Activated CD4-positive, alpha-beta T cell treated with anti-CD3 and anti-CD28 coated beads, Interleukin-2, amount 10 ng/mL, durations not matched to agents 7 days and 5 days (primary cell): ENCODE data around the gene MAGIX. TPM values are rescaled to one million over a fixed set of nuclear protein-coding genes. Genes with fewer than 3 reads are reported as not detected.
"Not testable (repeated sequence)": the region's sequence is repeated elsewhere in the genome, so short reads cannot be mapped to it uniquely, and the experiment has no call there.

Experiments
- CTCF ChIA-PET: fragments of 350-600 bp; sonication (Branson Sonifier 250); formaldehyde crosslinking; loops from one replicate; lab custom pipeline; 2021; ENCODE audit warnings: antibody characterized with exemption; lab: Charles Lee
- POLR2A ChIA-PET: fragments of 350-600 bp; sonication (Branson Sonifier 250); formaldehyde crosslinking; loops from one replicate; lab custom pipeline; 2021; ENCODE audit warnings: antibody characterized with exemption; lab: Charles Lee
- DNase-seq: peaks from one replicate; pipeline ENCODE4 v3.0.0-alpha.2; 2020
- H3K27ac Mint-ChIP-seq: one replicate; pipeline ENCODE4 v1.8.0; 2021; ENCODE audit warnings: mild to moderate bottlenecking, moderate library complexity, mixed read lengths
- H3K27me3 Mint-ChIP-seq: one replicate; pipeline ENCODE4 v1.8.0; 2021; ENCODE audit warnings: mixed read lengths
- H3K36me3 Mint-ChIP-seq: one replicate; pipeline ENCODE4 v1.8.0; 2021; ENCODE audit warnings: low read depth, mixed read lengths
- H3K4me1 Mint-ChIP-seq: one replicate; pipeline ENCODE4 v1.8.0; 2021; ENCODE audit warnings: mixed read lengths
- H3K4me3 Mint-ChIP-seq: one replicate; pipeline ENCODE4 v1.8.0; 2021; ENCODE audit warnings: mild to moderate bottlenecking, moderate library complexity, mixed read lengths
- H3K9me3 Mint-ChIP-seq: one replicate; pipeline ENCODE4 v1.8.0; 2021; ENCODE audit warnings: mixed read lengths
- total RNA-seq, 2 experiments: library from RNA; stranded (reverse); gene quantifications; one replicate each; pipeline ENCODE4 v1.2.3, GENCODE V29; 2021

Gene MAGIX
- total RNA-seq, result 1 to 10 TPM; 1.9 to 2.8 TPM

DNA sequence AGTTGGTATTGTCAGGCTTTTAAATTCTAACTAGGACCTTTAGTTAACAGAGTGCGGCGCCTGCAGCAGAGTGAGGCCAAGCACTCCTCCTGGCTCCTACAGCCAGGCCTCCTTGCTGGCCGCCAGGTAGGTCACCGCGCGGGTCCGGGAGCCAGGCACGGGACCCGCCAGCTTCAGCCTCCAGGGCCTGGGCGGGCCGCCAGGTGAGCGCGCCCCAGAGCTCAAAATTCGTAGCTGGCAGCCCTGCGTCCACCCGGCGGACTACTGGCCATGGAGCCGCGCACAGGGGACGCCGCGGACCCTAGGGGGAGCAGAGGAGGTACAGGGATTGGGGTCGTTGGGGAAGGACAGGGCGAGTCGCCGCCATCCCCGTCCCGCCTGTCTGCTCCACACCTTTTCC lies at the start of gene MAGIX:
MAGIX (plus strand) TSS at position 139 of the 400 bp plus-strand sequence; CDS start at position 271, 132 bp downstream.
- POLR2A ChIA-PET, result no interaction called here
- H3K4me3 Mint-ChIP-seq, result peak within 1 kb of the TSS; percentile 65
- no peaks in the 10 kb centered on the region for H3K9me3 Mint-ChIP-seq
- CTCF ChIA-PET, result no interaction called here
- H3K4me1 Mint-ChIP-seq, result peaks cover 28% of the 10 kb centered on the region
- H3K36me3 Mint-ChIP-seq, result no peaks in the 10 kb centered on the region
- H3K27me3 Mint-ChIP-seq, result no peaks in the 10 kb centered on the region
- H3K27ac Mint-ChIP-seq, result peak within 1 kb of the TSS; percentile 74
- DNase-seq, result no peak

GRCh38 chrX:49116076-49116475 lies 46.5 kb upstream of the MAGIX start:
- ChIA-PET CTCF (interaction anchor here (1.6 kb wide), 1 partner anchor 10 kb away, joined by 8 read pairs; no protein-coding TSS in a partner anchor), POLR2A (no interaction called here)
- Mint-ChIP-seq H3K4me1 (peaks cover 26% of the 10 kb centered on the region), H3K9me3 (no peaks in the 10 kb centered on the region), H3K27me3 (no peaks in the 10 kb centered on the region), H3K36me3 (peaks cover 41% of the 10 kb centered on the region), H3K4me3 (no peak overlapping the region), H3K27ac (peak overlapping the region; percentile 96)
- no peak for DNase-seq

DNA sequence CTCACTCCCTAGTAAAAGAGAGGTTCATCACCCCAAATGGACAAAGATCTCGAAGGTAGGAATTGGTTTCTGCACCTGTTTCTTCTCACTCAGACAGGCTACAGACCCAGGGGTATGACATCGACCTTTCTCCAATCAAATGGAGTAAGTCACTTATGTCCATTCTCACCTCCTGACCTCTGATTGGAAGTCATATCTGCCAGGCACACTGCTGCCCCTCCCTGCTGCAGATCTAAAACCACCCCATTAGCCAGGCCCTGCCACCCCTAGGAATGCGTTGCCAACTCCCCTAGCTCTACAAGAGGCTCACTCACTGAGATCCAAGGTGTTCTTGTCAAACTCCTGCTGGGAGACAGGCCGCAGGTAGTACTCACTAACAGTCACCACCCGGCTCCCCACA lies 45.8 kb upstream of the MAGIX start:
- ChIA-PET CTCF (no interaction called here), POLR2A (no interaction called here)
- peak overlapping the region; percentile 96 for H3K27ac Mint-ChIP-seq
- H3K36me3 Mint-ChIP-seq, result peaks cover 41% of the 10 kb centered on the region
- H3K4me1 Mint-ChIP-seq, result peaks cover 30% of the 10 kb centered on the region
- DNase-seq, result no peak
- no peaks in the 10 kb centered on the region for H3K9me3 Mint-ChIP-seq
- H3K4me3 Mint-ChIP-seq, result peak overlapping the region; percentile 81
- no peaks in the 10 kb centered on the region for H3K27me3 Mint-ChIP-seq

DNA sequence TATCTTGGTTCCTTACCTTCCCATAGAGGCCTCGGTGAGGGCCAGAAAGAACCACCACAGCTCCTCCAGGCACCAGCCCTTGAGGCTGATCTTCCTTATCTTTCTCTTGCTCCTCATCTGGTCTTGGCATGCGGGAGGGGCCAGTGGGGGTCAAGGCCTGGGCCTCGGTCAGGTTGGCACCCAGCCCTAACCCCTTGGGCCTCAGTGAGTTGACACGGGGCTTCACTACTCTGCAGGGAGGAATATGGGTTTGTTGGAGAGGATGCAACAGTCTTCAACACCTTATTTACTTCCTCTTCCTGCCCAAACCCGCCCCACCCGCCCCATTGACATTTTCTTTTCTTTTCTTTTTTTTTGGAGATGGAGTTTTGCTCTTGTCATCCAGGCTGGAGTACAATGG lies 45.0 kb upstream of the MAGIX start:
- Mint-ChIP-seq H3K4me1 (peaks cover 33% of the 10 kb centered on the region), H3K9me3 (no peaks in the 10 kb centered on the region), H3K36me3 (peaks cover 37% of the 10 kb centered on the region), H3K27ac (peak overlapping the region; percentile 96), H3K27me3 (no peaks in the 10 kb centered on the region), H3K4me3 (peak overlapping the region; percentile 81)
- ChIA-PET POLR2A (no interaction called here), CTCF (no interaction called here)
- no peak for DNase-seq

DNA sequence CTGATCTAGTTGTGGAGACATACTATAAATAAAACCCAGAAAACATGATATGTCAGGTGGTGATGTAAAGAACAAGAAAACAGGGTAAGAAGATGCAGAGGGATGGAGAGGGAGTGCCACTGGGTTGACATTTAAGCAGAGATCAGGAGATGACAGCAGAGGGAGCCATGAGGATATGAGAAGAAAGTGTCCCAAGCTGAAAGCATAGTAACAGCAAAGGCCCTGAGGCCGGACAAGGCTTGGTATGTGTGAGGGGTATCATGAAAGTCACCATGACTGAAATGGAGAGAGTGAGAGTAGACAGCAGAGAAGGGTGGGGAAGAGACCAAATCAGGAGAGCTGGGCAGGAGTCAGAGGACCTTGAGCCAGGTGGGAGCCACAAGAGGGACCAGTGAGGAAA lies 42.5 kb upstream of the MAGIX start:
- POLR2A ChIA-PET, result no interaction called here

DNA sequence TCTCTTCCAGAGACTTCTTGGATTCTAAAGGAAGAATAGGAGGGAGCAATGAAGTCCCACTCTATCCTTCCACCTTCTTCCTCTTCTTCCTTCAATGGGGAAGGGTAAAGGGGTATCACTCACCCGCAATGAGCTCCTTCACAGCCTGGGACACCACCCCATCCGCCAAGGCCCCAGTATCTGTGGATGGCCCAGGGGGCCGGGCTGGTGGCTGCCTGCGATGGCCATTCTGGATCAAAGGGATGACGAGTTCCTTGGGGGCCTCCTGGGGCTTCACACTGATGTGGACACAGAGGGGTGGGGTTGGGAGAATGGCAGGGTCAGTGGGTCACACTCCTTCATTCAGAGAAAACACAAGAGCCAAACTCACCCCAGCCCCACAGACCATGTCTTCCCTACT lies 40.1 kb upstream of the MAGIX start:
- DNase-seq, result no peak
- Mint-ChIP-seq H3K9me3 (no peaks in the 10 kb centered on the region), H3K4me3 (peak overlapping the region; percentile 95), H3K4me1 (peaks cover 32% of the 10 kb centered on the region), H3K27me3 (no peaks in the 10 kb centered on the region), H3K36me3 (peaks cover 21% of the 10 kb centered on the region), H3K27ac (peak overlapping the region; percentile 93)
- CTCF ChIA-PET, result interaction anchor here (0.8 kb wide), 1 partner anchor 44 kb away, joined by 3 read pairs; no protein-coding TSS in a partner anchor
- POLR2A ChIA-PET, result no interaction called here

More for the DNA sequence above, 42.5 kb upstream of the MAGIX start:
- Mint-ChIP-seq H3K27me3 (no peaks in the 10 kb centered on the region), H3K27ac (peak overlapping the region; percentile 56), H3K4me3 (peak overlapping the region; percentile 36), H3K36me3 (peaks cover 40% of the 10 kb centered on the region), H3K9me3 (no peaks in the 10 kb centered on the region), H3K4me1 (peaks cover 46% of the 10 kb centered on the region)
- CTCF ChIA-PET, result no interaction called here
- no peak for DNase-seq

GRCh38 chrX:49127742-49128258 lies 34.8 kb upstream of the MAGIX start:
- H3K4me3 Mint-ChIP-seq, H3K27me3 Mint-ChIP-seq, POLR2A ChIA-PET, DNase-seq, H3K27ac Mint-ChIP-seq, H3K9me3 Mint-ChIP-seq, CTCF ChIA-PET, H3K36me3 Mint-ChIP-seq: not testable (repeated sequence)
- H3K4me1 Mint-ChIP-seq, result peaks cover 15% of the 10 kb centered on the region

DNA sequence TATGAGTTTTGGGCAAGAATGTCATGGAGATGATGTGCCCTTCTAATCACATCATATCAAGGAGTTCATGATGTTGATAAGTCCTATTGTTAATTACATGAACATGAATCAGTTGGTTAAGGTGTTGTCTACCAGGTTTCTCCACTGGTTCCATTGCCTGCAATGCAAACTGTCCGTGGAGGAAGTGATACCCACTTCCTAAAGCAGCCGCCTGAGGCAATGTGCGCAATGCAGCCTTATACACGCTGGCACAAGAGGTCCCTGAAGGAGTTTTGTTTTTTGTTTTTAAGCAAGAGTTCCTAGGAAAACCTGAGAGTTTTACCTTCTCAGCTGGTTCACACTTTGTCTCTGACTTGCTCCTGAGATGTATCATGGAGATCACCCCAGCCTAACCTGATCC lies 33.1 kb upstream of the MAGIX start:
- H3K27ac Mint-ChIP-seq, result no peak overlapping the region
- ChIA-PET CTCF (no interaction called here), POLR2A (no interaction called here)
- DNase-seq, result no peak
- H3K4me3 Mint-ChIP-seq, result no peak overlapping the region
- H3K4me1 Mint-ChIP-seq, result peaks cover 4% of the 10 kb centered on the region
- H3K27me3 Mint-ChIP-seq, result no peaks in the 10 kb centered on the region
- H3K36me3 Mint-ChIP-seq, result no peaks in the 10 kb centered on the region
- no peaks in the 10 kb centered on the region for H3K9me3 Mint-ChIP-seq

- H3K9me3 Mint-ChIP-seq, H3K27ac Mint-ChIP-seq, H3K4me1 Mint-ChIP-seq, H3K36me3 Mint-ChIP-seq, H3K4me3 Mint-ChIP-seq, DNase-seq, H3K27me3 Mint-ChIP-seq, POLR2A ChIA-PET: not testable (repeated sequence)
- CTCF ChIA-PET, result interaction anchor here (2.4 kb wide), 1 partner anchor 11 kb away, joined by 7 read pairs; no protein-coding TSS in a partner anchor
These were observed 30.3 kb upstream of the MAGIX start for GRCh38 chrX:49132275-49132674.

GRCh38 chrX:49133759-49134158 lies 28.8 kb upstream of the MAGIX start:
- CTCF ChIA-PET, result interaction anchor here (0.6 to 2.4 kb wide), 2 partner anchors 9 to 12 kb away, joined by 3 to 7 read pairs; no protein-coding TSS in a partner anchor
- Mint-ChIP-seq H3K27ac (no peak overlapping the region), H3K4me1 (peaks cover 4% of the 10 kb centered on the region), H3K36me3 (peaks cover 2% of the 10 kb centered on the region), H3K9me3 (no peaks in the 10 kb centered on the region), H3K27me3 (no peaks in the 10 kb centered on the region), H3K4me3 (no peak overlapping the region)
- POLR2A ChIA-PET, result no interaction called here
- no peak for DNase-seq

GRCh38 chrX:49137492-49137891 lies 25.1 kb upstream of the MAGIX start:
- peaks cover 5% of the 10 kb centered on the region for H3K36me3 Mint-ChIP-seq
- CTCF ChIA-PET, result no interaction called here
- peaks cover 12% of the 10 kb centered on the region for H3K9me3 Mint-ChIP-seq

DNA sequence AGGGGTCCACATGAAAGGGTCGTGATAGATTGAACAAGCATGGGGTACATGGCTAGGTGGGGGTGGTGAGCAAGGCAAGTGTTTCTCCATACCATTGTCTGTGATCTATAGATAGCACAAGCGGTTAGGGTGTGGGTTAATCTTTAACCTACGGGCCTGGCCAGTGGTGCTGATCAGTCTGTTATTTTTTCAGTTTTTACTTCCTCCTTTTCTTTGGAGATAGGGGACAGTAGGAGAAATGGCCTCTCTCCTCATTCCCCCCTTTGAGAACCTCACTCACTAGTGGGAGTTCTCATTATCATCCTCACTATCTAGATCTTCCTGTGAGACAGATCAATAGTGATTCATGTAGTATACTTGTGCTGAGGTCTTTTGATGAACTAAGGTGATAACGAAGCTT lies 22.8 kb upstream of the MAGIX start:
- H3K27me3 Mint-ChIP-seq, result no peaks in the 10 kb centered on the region
- H3K4me3 Mint-ChIP-seq, result no peak overlapping the region
- ChIA-PET CTCF (no interaction called here), POLR2A (no interaction called here)
- peaks cover 12% of the 10 kb centered on the region for H3K9me3 Mint-ChIP-seq
- DNase-seq, result no peak
- H3K36me3 Mint-ChIP-seq, result peaks cover 5% of the 10 kb centered on the region
- H3K4me1 Mint-ChIP-seq, result no peaks in the 10 kb centered on the region
- no peak overlapping the region for H3K27ac Mint-ChIP-seq

More at GRCh38 chrX:49137492-49137891, 25.1 kb upstream of the MAGIX start:
- H3K4me3 Mint-ChIP-seq, result no peak overlapping the region
- H3K27me3 Mint-ChIP-seq, result no peaks in the 10 kb centered on the region
- no peak for DNase-seq
- POLR2A ChIA-PET, result no interaction called here
- H3K4me1 Mint-ChIP-seq, result no peaks in the 10 kb centered on the region
- no peak overlapping the region for H3K27ac Mint-ChIP-seq

DNA sequence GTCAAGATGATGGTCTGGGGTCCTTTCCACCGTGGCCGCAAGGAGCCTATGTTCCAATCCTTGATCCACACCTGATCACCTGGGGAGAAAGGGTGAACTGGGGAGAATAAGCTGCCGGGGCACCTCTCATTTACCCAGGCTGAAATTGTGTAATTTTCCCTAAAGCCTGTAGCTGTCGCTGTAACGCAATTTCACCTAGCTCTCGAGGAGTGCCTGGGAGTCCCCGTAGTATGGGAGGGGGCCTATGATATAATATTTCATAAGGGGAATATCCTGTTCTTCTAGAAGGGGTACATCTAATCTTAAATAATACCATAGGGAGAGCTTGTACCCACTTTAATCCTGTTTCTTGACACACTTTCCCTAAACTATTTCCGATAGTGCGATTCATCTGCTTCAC lies 20.3 kb upstream of the MAGIX start:
- DNase-seq, H3K4me1 Mint-ChIP-seq, H3K36me3 Mint-ChIP-seq, H3K4me3 Mint-ChIP-seq, H3K27me3 Mint-ChIP-seq, POLR2A ChIA-PET, H3K27ac Mint-ChIP-seq: not testable (repeated sequence)
- H3K9me3 Mint-ChIP-seq, result peaks cover 12% of the 10 kb centered on the region
- CTCF ChIA-PET, result interaction anchor here (0.6 to 1.7 kb wide), 6 partner anchors 10 to 435 kb away, joined by 3 to 7 read pairs (median 4); no protein-coding TSS in a partner anchor

DNA sequence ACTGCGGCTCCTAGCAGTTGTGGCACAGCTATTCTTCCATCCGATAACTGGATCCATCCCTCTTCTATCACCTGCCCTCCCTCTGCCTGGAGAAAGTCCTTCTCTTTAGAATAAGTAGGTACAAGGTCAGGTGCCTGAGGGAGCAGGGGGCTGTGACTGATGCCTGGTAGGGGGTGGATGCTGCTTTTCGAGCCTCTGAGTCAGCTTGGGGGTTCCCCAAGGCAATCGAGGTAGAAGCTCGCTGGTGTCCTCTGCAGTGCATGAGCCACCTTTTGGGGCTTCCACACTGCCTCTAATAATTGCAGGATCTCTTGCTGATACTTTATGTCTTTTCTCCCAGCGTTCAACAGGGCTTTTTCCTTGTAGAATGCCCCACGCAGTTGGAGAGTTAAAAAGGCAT lies 19.4 kb upstream of the MAGIX start:
- H3K4me3 Mint-ChIP-seq, DNase-seq, H3K27ac Mint-ChIP-seq, H3K4me1 Mint-ChIP-seq, POLR2A ChIA-PET, H3K27me3 Mint-ChIP-seq, H3K36me3 Mint-ChIP-seq: not testable (repeated sequence)
- H3K9me3 Mint-ChIP-seq, result peaks cover 12% of the 10 kb centered on the region
- CTCF ChIA-PET, result interaction anchor here (1.0 to 1.7 kb wide), 5 partner anchors 10 to 16 kb away, joined by 3 to 7 read pairs (median 4); no protein-coding TSS in a partner anchor
